Measurements from ENCODE around the gene APC2. TPM values are rescaled to one million over a fixed set of nuclear protein-coding genes. Genes with fewer than 3 reads are reported as not detected.

The APC2 gene
- total RNA-seq: 1.7 TPM

GRCh38 chr19:1449467-1450442 is at the start of gene APC2:
Gene APC2 (plus strand): TSS chr19:1450121. CDS start chr19:1453002, 2,881 bp downstream.

GRCh38 chr19:1401138-1401888 is 48.6 kb upstream of the APC2 start, which contains the start of gene GAMT:
Gene GAMT (minus strand): TSS chr19:1401542. CDS start chr19:1401476, 66 bp downstream.

GRCh38 chr19:1407528-1408299 is 42.2 kb upstream of the APC2 start, which contains the start of gene DAZAP1:
Gene DAZAP1 (plus strand): TSS chr19:1407586. CDS start chr19:1407774, 188 bp downstream.

GRCh38 chr19:1438035-1438932 is 11.6 kb upstream of the APC2 start, which contains the start of gene RPS15:
Gene RPS15 (plus strand): TSS chr19:1438396. CDS start chr19:1438426, 30 bp downstream.

GRCh38 chr19:1478934-1479707 is 29.2 kb downstream of the APC2 start, which contains the start of gene C19orf25:
Gene C19orf25 (minus strand): TSS chr19:1479215. CDS start chr19:1478903, 312 bp downstream.

GRCh38 chr19:1490311-1491113 is 40.6 kb downstream of the APC2 start, which contains the start of gene PCSK4:
Gene PCSK4 (minus strand): TSS chr19:1490350. CDS start chr19:1490346, 4 bp downstream.

GRCh38 chr19:1491114-1491848 is 41.4 kb downstream of the APC2 start, which contains the start of gene REEP6:
Gene REEP6 (plus strand): TSS chr19:1491181. CDS start chr19:1491270, 89 bp downstream.

GRCh38 chr19:1512671-1513498 is 63.0 kb downstream of the APC2 start, which contains the start of gene ADAMTSL5:
Gene ADAMTSL5 (minus strand): TSS chr19:1513019. CDS start chr19:1510943, 2,076 bp downstream.

Other genes starting within 250 kb of the APC2 start
- 78.9 TPM for gene STK11, start 244.3 kb upstream of the APC2 start, total RNA-seq
- gene CBARP, start 212.1 kb upstream of the APC2 start, total RNA-seq: 2.3 TPM
- gene ATP5F1D, start 208.4 kb upstream of the APC2 start, total RNA-seq: 73.6 TPM
- 40.8 TPM for gene MIDN, start 201.5 kb upstream of the APC2 start, total RNA-seq
- 748 TPM for gene CIRBP, start 180.8 kb upstream of the APC2 start, total RNA-seq
- gene FAM174C, start 174.6 kb upstream of the APC2 start, total RNA-seq: 16.6 TPM
- gene EFNA2, start 164.2 kb upstream of the APC2 start, total RNA-seq: 2.9 TPM
- gene NDUFS7, start 66.2 kb upstream of the APC2 start, total RNA-seq: 83.7 TPM
- 63.8 TPM for gene GAMT, start 48.6 kb upstream of the APC2 start, total RNA-seq
- gene DAZAP1, start 42.5 kb upstream of the APC2 start, total RNA-seq: 59.6 TPM
- gene RPS15, start 11.7 kb upstream of the APC2 start, total RNA-seq: 697 TPM
- gene C19orf25, start 29.1 kb downstream of the APC2 start, total RNA-seq: 37.7 TPM
- gene PCSK4, start 40.2 kb downstream of the APC2 start, total RNA-seq: 9.4 TPM
- 4.0 TPM for gene REEP6, start 41.1 kb downstream of the APC2 start, total RNA-seq
- gene ADAMTSL5, start 62.9 kb downstream of the APC2 start, total RNA-seq: 2.7 TPM
- 0.12 TPM for gene PLK5, start 74.0 kb downstream of the APC2 start, total RNA-seq
- gene MEX3D, start 118.2 kb downstream of the APC2 start, total RNA-seq: 52.7 TPM
- 74.8 TPM for gene MBD3, start 142.7 kb downstream of the APC2 start, total RNA-seq
- gene UQCR11, start 155.3 kb downstream of the APC2 start, total RNA-seq: 49.7 TPM
- gene TCF3, start 202.5 kb downstream of the APC2 start, total RNA-seq: 80.4 TPM

All from metanephros (tissue), 1 donor.